Thymus (tissue), 14 donors: ENCODE measurements around the gene SERPINB8. TPM values are rescaled to one million over a fixed set of nuclear protein-coding genes. Genes with fewer than 3 reads are reported as not detected.
"Not testable (repeated sequence)": the region's sequence is repeated elsewhere in the genome, so short reads cannot be mapped to it uniquely, and the experiment has no call there.

Experiments used
- DNase-seq, 9 donors: peaks; one replicate each; pipeline ENCODE4 v3.0.0-alpha.2; 2013; ENCODE audit warnings: low spot score in 9 of 9, low read depth in 6 of 9, missing footprints in 1 of 9
- H3K27ac ChIP-seq, 2 donors: one replicate each; pipeline ENCODE4 v1.5.1; 2013; ENCODE audit warnings: control low read depth in 1 of 2, low read depth in 1 of 2, low read length in 1 of 2, mild to moderate bottlenecking in 1 of 2, moderate library complexity in 1 of 2
- H3K27me3 ChIP-seq, 2 donors: one replicate each; pipeline ENCODE4 v1.5.1; 2013; ENCODE audit warnings: low read length in 1 of 2; ENCODE audit not compliant: control insufficient read depth in 2 of 2, insufficient read depth in 1 of 2
- H3K36me3 ChIP-seq, 2 donors: one replicate each; pipeline ENCODE4 v1.5.1; 2013; ENCODE audit warnings: low read length in 1 of 2, mild to moderate bottlenecking in 1 of 2, moderate library complexity in 1 of 2; ENCODE audit not compliant: control insufficient read depth in 2 of 2, insufficient read depth in 2 of 2
- H3K4me1 ChIP-seq, 2 donors: one replicate each; pipeline ENCODE4 v1.5.1; 2013; ENCODE audit warnings: low read length in 2 of 2; ENCODE audit not compliant: control insufficient read depth in 2 of 2, insufficient read depth in 2 of 2
- H3K4me3 ChIP-seq, 2 donors: one replicate each; pipeline ENCODE4 v1.5.1; 2013; ENCODE audit warnings: low read length in 2 of 2, control low read depth in 1 of 2, mild to moderate bottlenecking in 1 of 2
- H3K9me3 ChIP-seq, 2 donors: one replicate each; pipeline ENCODE4 v1.5.1; 2013; ENCODE audit warnings: low read length in 1 of 2, mild to moderate bottlenecking in 1 of 2; ENCODE audit not compliant: control insufficient read depth in 2 of 2, insufficient read depth in 1 of 2
- WGBS: extraction: QIAGEN DNeasy Blood & Tissue Kit; methylation state at CpG from one replicate; pipeline ENCODE4 v1.1.7; 2013; 5-methylcytosine and 5-hydroxymethylcytosine counted together
- long read RNA-seq, 10 donors: transcript quantifications; one replicate each; lab custom pipeline, GENCODE V29; 2026
- polyA plus RNA-seq: library from polyadenylated mRNA; stranded (reverse); fragments of 200-250 nt; gene quantifications from one replicate; pipeline ENCODE4 v1.2.3, GENCODE V29; 2013
- total RNA-seq: library from RNA; stranded (reverse); fragments of 120-200 nt; gene quantifications from one replicate; pipeline ENCODE4 v1.2.4, GENCODE V29; 2013
- donor health status: healthy.

SERPINB8 gene, protein sequence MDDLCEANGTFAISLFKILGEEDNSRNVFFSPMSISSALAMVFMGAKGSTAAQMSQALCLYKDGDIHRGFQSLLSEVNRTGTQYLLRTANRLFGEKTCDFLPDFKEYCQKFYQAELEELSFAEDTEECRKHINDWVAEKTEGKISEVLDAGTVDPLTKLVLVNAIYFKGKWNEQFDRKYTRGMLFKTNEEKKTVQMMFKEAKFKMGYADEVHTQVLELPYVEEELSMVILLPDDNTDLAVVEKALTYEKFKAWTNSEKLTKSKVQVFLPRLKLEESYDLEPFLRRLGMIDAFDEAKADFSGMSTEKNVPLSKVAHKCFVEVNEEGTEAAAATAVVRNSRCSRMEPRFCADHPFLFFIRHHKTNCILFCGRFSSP
- 7.0 TPM for total RNA-seq
- polyA plus RNA-seq, result 11.2 TPM
- long read RNA-seq, donor 1, result 0 reads
- long read RNA-seq, donor 2, partial matches to known transcripts, result 0 of 5 reads
- long read RNA-seq, donor 2, other reads (novel, unspliced or antisense), result 0 of 5 reads
- long read RNA-seq, donor 3, partial matches to known transcripts, result 0 of 3 reads
- long read RNA-seq, donor 3, other reads (novel, unspliced or antisense), result 0 of 3 reads
- long read RNA-seq, donor 4, partial matches to known transcripts, result 0 of 3 reads
- long read RNA-seq, donor 4, other reads (novel, unspliced or antisense), result 0 of 3 reads
- long read RNA-seq, donor 5, partial matches to known transcripts, result 0 of 2 reads
- long read RNA-seq, donor 5, other reads (novel, unspliced or antisense), result 0 of 2 reads
- long read RNA-seq, donor 6, partial matches to known transcripts, result 0 of 1 reads
- long read RNA-seq, donor 6, other reads (novel, unspliced or antisense), result 0 of 1 reads
- long read RNA-seq, donor 7, partial matches to known transcripts, result 0 of 1 reads
- long read RNA-seq, donor 7, other reads (novel, unspliced or antisense), result 0 of 1 reads
- long read RNA-seq, donor 8, result 0 reads
- long read RNA-seq, donor 9, result 0 reads
- long read RNA-seq, donor 10, partial matches to known transcripts, result 0 of 1 reads
- long read RNA-seq, donor 10, other reads (novel, unspliced or antisense), result 0 of 1 reads

DNA sequence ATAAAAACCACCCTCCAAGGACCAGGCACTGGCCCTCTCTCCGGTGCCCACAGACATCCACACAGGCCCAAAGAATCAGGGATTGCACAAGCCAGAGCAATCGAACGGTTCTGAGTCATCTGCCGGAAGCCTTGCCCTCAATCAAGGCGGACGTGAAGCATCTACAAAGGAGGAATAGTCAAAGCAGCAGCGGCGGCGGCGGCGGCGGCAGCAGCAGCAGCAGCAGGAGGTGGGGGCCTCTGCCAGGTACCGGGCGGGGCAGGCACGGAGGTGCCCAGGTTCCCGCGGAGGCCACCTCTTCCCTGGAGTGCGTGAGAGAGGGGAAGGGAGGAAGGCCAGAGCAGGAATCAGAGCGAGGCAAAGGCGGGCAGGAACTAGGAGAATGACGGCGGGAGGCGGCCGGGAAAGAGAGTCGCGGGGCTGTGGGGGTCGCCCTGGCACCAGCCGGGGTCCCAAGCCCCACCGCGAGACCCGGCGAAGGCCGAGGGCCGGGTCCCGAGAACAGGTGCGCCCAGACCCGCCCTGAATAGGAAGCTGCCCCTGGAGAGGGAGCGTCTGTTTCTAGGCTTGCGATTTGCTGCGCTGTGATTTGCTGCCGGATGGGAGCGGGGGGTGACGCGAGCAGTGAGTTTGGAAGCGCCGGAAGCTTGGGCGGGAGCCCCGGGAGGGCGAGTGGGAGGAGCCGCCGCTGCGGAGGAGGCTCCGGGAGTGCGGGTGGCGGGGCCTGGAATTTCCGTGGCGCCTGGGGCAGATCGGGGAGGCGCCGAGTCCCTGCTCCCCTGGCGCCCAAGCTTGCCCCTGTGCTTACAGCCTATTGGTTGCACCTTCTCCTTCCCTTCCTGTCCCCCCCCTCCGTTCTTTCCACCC is at the start of gene SERPINB8:
Gene SERPINB8, plus strand, starts transcription at position 140 of the 867 bp plus-strand sequence. CDS start 8,228 bp downstream, outside the sequence.
- WGBS, result under 1% methylated on average over 62 of the region's 62 CpGs
- peak in 7 of 9 donors; percentile 40 to 84 (median 51) for DNase-seq
- no peaks in the 10 kb centered on the region for H3K36me3 ChIP-seq

DNA sequence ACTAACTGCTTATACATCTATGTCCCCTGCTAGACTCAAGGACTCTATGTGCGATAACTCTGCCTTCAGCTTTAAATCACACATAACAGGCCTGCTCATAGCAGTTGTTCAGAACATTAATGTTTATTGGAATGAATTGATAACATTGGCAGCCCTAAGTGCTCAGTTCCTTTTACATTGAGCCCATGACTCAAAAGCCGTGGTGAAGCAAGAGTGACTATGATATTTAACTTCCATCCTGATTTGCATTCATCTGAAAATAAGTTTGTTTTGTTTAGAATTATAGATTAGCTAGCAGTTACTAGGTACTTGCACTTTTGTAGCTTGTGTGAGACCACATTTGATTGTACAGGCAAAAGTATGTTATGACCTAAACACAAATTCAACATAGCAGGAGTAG is 47.8 kb upstream of the SERPINB8 start:
- 93% methylated on average over 2 of the region's 2 CpGs for WGBS
- no peaks in the 10 kb centered on the region for H3K4me1 ChIP-seq
- H3K4me3 ChIP-seq, result no peak overlapping the region
- H3K27ac ChIP-seq, result no peak overlapping the region
- H3K9me3 ChIP-seq, result no peaks in the 10 kb centered on the region
- no peak for DNase-seq
- H3K36me3 ChIP-seq, result no peaks in the 10 kb centered on the region
- H3K27me3 ChIP-seq, result no peaks in the 10 kb centered on the region

More for the DNA sequence above, at the start of gene SERPINB8:
- Histone ChIP-seq H3K4me3 (peak within 1 kb of the TSS; percentile 68 to 79), H3K27me3 (peaks cover 0 to 21% of the 10 kb centered on the region in 2 donors), H3K27ac (peak within 1 kb of the TSS; percentile 64 to 93), H3K9me3 (no peaks in the 10 kb centered on the region), H3K4me1 (peaks cover 3% of the 10 kb centered on the region in 2 donors)

GRCh38 chr18:63924551-63924950 is 45.3 kb upstream of the SERPINB8 start:
- Histone ChIP-seq H3K4me1 (no peaks in the 10 kb centered on the region), H3K27me3 (no peaks in the 10 kb centered on the region), H3K9me3 (no peaks in the 10 kb centered on the region), H3K27ac (no peak overlapping the region), H3K4me3 (no peak overlapping the region), H3K36me3 (no peaks in the 10 kb centered on the region)
- no peak for DNase-seq
- WGBS, result 94% methylated on average over 1 of the region's 1 CpG

- H3K36me3 ChIP-seq, result no peaks in the 10 kb centered on the region
- no peak overlapping the region for H3K27ac ChIP-seq
- H3K27me3 ChIP-seq, result no peaks in the 10 kb centered on the region
- no peak for DNase-seq
- H3K9me3 ChIP-seq, result no peaks in the 10 kb centered on the region
- 56% methylated on average over 8 of the region's 8 CpGs for WGBS
- H3K4me1 ChIP-seq, result no peaks in the 10 kb centered on the region
- no peak overlapping the region for H3K4me3 ChIP-seq
Measured at GRCh38 chr18:63928331-63928730, 41.5 kb upstream of the SERPINB8 start.

GRCh38 chr18:63929369-63929768 is 40.5 kb upstream of the SERPINB8 start:
- not testable (repeated sequence) for H3K36me3 ChIP-seq

DNA sequence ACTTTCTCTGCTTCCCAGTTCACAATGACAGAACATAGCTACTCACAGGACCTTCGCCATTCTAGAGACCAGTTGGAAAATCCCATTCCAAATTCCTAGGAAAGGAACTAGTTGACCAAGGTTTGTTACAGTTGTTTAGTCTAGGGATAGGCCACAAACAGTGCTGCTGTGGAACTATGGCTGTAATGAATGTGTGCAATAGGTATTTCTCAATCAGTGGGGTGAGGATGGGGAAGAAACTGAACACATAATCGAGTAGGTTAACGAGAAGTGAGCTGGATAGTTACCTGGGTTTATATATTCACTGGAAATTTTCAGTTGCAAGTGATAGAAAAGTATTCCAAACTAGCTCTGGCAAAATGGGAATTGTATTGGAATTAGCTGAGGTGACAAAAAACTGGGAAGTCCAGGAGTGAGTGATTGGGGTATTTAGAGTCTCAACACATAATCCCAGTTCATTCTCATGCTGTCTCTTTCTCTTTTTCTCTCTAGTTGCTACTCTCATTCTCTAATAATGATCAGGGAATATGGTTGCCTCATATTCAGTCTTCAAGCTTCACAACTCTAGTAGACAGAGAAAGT is 39.0 kb upstream of the SERPINB8 start:
- DNase-seq, result no peak
- WGBS, result 96% methylated on average over 3 of the region's 3 CpGs
- Histone ChIP-seq H3K27me3 (peaks cover 0 to 3% of the 10 kb centered on the region in 2 donors), H3K27ac (no peak overlapping the region), H3K36me3 (no peaks in the 10 kb centered on the region), H3K9me3 (no peaks in the 10 kb centered on the region), H3K4me3 (no peak overlapping the region), H3K4me1 (no peaks in the 10 kb centered on the region)

More at GRCh38 chr18:63929369-63929768, 40.5 kb upstream of the SERPINB8 start:
- DNase-seq, H3K4me1 ChIP-seq, H3K27ac ChIP-seq, H3K4me3 ChIP-seq, H3K9me3 ChIP-seq, H3K27me3 ChIP-seq: not testable (repeated sequence)

- Histone ChIP-seq H3K36me3 (no peaks in the 10 kb centered on the region), H3K27ac (no peak overlapping the region), H3K4me3 (peak overlapping the region; percentile 32 to 33), H3K27me3 (peaks cover 16 to 26% of the 10 kb centered on the region in 2 donors), H3K9me3 (no peaks in the 10 kb centered on the region), H3K4me1 (peaks cover 0 to 9% of the 10 kb centered on the region in 2 donors)
- peak in 7 of 9 donors; percentile 7 to 52 (median 19) for DNase-seq
- 2% methylated on average over 54 of the region's 54 CpGs for WGBS
Measured at GRCh38 chr18:63936156-63936931, 33.5 kb upstream of the SERPINB8 start.
